ENCODE results near the gene LTA. TPM values are rescaled to one million over a fixed set of nuclear protein-coding genes. Genes with fewer than 3 reads are reported as not detected.

LTA gene
- total RNA-seq, 1 experiment from 2014 or later: not detected

DNA sequence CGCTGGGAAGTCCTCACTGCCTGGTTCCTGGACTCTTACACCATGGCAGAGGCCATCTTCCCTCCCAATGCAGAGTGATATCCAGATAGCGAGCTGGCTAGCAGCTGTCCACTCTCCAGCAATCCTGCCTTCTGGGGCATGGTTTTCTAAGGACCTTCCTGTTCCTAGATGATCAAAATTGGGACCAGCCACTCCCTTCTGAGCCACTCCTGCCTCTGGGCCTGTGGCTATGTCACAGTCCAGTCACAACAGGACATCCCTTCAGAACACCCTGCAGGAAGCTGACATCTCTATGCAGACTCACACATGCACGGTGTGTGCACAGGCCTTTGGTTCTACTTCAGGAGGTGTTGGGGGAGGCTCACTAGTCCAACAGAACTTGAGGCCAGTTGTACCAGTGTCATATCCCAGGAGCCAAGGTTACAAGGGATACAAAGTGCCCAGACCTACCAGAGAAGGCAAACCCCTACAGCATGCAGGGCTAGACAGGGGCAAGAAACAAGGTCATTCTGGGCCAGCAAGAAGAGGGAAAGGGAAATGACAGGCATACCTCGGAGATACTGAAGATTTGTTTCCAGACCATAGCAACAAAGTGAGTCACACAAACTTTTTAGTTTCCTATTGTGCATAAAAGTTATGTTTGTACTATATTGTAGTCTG is 46.0 kb upstream of the LTA start:
- Histone ChIP-seq H2BK15ac (ENCODE audit: low read depth, low read length) (no peak overlapping the region), H3K14ac (ENCODE audit: insufficient read depth, low read length) (no peak overlapping the region), H3K23ac (ENCODE audit: insufficient read length, low read depth, low read length) (no peak overlapping the region), H2BK5ac (ENCODE audit: insufficient read length, low read length) (no peak overlapping the region), H3K4ac (ENCODE audit: low read depth, low read length) (no peak overlapping the region), H2BK20ac (ENCODE audit: low read depth, low read length, poor library complexity, severe bottlenecking) (no peak overlapping the region), H2BK120ac (ENCODE audit: low read depth, low read length, poor library complexity, severe bottlenecking) (no peak overlapping the region), H3K79me2 (ENCODE audit: insufficient read depth, low read length) (no peaks in the 10 kb centered on the region), H2BK12ac (ENCODE audit: insufficient read length, low read depth, low read length) (no peak overlapping the region), H3K56ac (ENCODE audit: insufficient read length, low read depth, low read length) (no peak overlapping the region), H3K4me2 (ENCODE audit: insufficient read depth, insufficient read length, low read length) (no peak overlapping the region), H3T11ph (ENCODE audit: low read length) (no peak overlapping the region), H4K8ac (replicated peaks; ENCODE audit: insufficient read length, low read depth, low read length) (no peak overlapping the region), H3K18ac (ENCODE audit: insufficient read length, low read depth, low read length) (no peak overlapping the region), H2AK5ac (ENCODE audit: insufficient read length, low read length) (no peak overlapping the region), H3K79me1 (ENCODE audit: insufficient read depth, low read depth, low read length, poor library complexity, severe bottlenecking) (no peaks in the 10 kb centered on the region), H4K20me1 (ENCODE audit: control insufficient read depth, insufficient read depth, insufficient read length) (no peaks in the 10 kb centered on the region), H3K4me1 (ENCODE audit: insufficient read depth, low read length) (no peaks in the 10 kb centered on the region; the same call in 1 of the 2 replicates), H3K27me3 (ENCODE audit: insufficient read depth, low read length) (no peaks in the 10 kb centered on the region), H3K23me2 (ENCODE audit: insufficient read length, low read depth, low read length, poor library complexity, severe bottlenecking) (no peaks in the 10 kb centered on the region), H2AFZ (ENCODE audit: low read length) (no peak overlapping the region), H4K5ac (ENCODE audit: insufficient read length, low read depth, low read length) (no peak overlapping the region), H3K9me3 (ENCODE audit: control insufficient read depth, low read depth, low read length) (no peaks in the 10 kb centered on the region), H4K91ac (ENCODE audit: insufficient read length, low read depth, low read length) (no peak overlapping the region), H3K9ac (ENCODE audit: extremely low read depth, insufficient read length, low read length) (no peak overlapping the region), H3K27ac (ENCODE audit: insufficient read length, low read depth, low read length) (no peak overlapping the region)
- Mint-ChIP-seq H3K4me1 (peaks cover 15 to 20% of the 10 kb centered on the region in 2 experiments), H3K36me3 (ENCODE audit: insufficient read depth in 1 of 3, low read depth in 3 of 3) (peaks cover 14 to 18% (median 14%) of the 10 kb centered on the region in 3 experiments; a peak in 6 of 7 replicates), H3K9me3 (no peaks in the 10 kb centered on the region; a peak in 1 of 5 replicates), H3K27ac (peak overlapping the region in 1 of 3 experiments; percentile 41; a peak in 2 of 7 replicates), H3K27me3 (ENCODE audit: low read depth) (peaks cover 9% of the 10 kb centered on the region), H3K4me3 (no peak overlapping the region)
- WGBS (ENCODE audit: extremely low coverage, insufficient read length, low lambda C conversion rate): no CpG with 5 or more reads among the region's 4 CpGs
- TF ChIP-seq CTCF (conservative IDR thresholded peaks at IDR 0.05): no peak
- no peak for DNase-seq

All from H9 (cell line).